ENCODE results near the gene UCP2.
"Not testable (repeated sequence)": the region's sequence is repeated elsewhere in the genome, so short reads cannot be mapped to it uniquely, and the experiment has no call there.

UCP2 gene

GRCh38 chr11:73942010-73942409 lies 40.6 kb downstream of the UCP2 start:
- DNase-seq (ENCODE audit: low read depth in 2 of 2): no peak

- no peak for DNase-seq (ENCODE audit: low read depth in 2 of 2)
Measured at GRCh38 chr11:73940801-73941570, 41.7 kb downstream of the UCP2 start.

- no peak for DNase-seq (ENCODE audit: low read depth in 2 of 2)
Measured at GRCh38 chr11:73939096-73939495, 43.5 kb downstream of the UCP2 start.

- not testable (repeated sequence) for DNase-seq (ENCODE audit: low read depth in 2 of 2)
Measured at GRCh38 chr11:73936047-73936446, 46.6 kb downstream of the UCP2 start.

GRCh38 chr11:73932781-73933180 lies 49.9 kb downstream of the UCP2 start:
- DNase-seq (ENCODE audit: low read depth in 2 of 2): no peak

GRCh38 chr11:73931951-73932350 lies 50.7 kb downstream of the UCP2 start:
- no peak for DNase-seq (ENCODE audit: low read depth in 2 of 2)

- DNase-seq (ENCODE audit: low read depth in 2 of 2): no peak
Measured at GRCh38 chr11:73931039-73931645, 51.5 kb downstream of the UCP2 start.

- no peak for DNase-seq (ENCODE audit: low read depth in 2 of 2)
Measured at GRCh38 chr11:73929388-73929787, 53.3 kb downstream of the UCP2 start.

All from stimulated activated CD8-positive, alpha-beta memory T cell treated with anti-CD3 and anti-CD28 coated beads, Interleukin-2, amount 100 ng/mL, for 1 hour (primary cell).